K562 (cell line): ENCODE measurements around the gene MTERF4. TPM values are rescaled to one million over a fixed set of nuclear protein-coding genes. Genes with fewer than 3 reads are reported as not detected.

Experiments used
- KDM2B ChIP-seq: fragments of 250-450 bp; sonication (Bioruptor Pico); IDR thresholded peaks from 2 replicates; pipeline ENCODE4 v1.8.0; 2021; ENCODE audit warnings: mild to moderate bottlenecking, moderate library complexity
- NFE2L1 ChIP-seq: fragments of 450-650 bp; IDR thresholded peaks from 2 replicates; pipeline ENCODE4 v1.6.1; 2016; ENCODE audit warnings: missing genetic modification characterization, low read depth, mild to moderate bottlenecking, missing compliant biosample characterization, moderate library complexity, borderline replicate concordance
- NONO ChIP-seq, 2 experiments: fragments of 200-400 bp in 1 of 2; fragments of 450-650 bp in 1 of 2; formaldehyde crosslinking in 1 of 2; IDR thresholded peaks; 2 replicates each; pipeline ENCODE4 v1.6.1; 2017; ENCODE audit warnings: low read depth in 2 of 2, mild to moderate bottlenecking in 2 of 2, moderate library complexity in 2 of 2, low read length in 1 of 2
- PTBP1 ChIP-seq: fragments of 200-400 bp; formaldehyde crosslinking; IDR thresholded peaks from 2 replicates; pipeline ENCODE4 v1.6.1; 2017; ENCODE audit warnings: low read depth, low read length
- RFX1 ChIP-seq: fragments of 450-650 bp; IDR thresholded peaks from 2 replicates; pipeline ENCODE4 v1.6.1; 2016; ENCODE audit warnings: mild to moderate bottlenecking, moderate library complexity
- TFAM ChIP-seq: fragments of 250-450 bp; sonication (Bioruptor Pico); conservative IDR thresholded peaks from 2 replicates; pipeline ENCODE4 v1.5.0; 2021; ENCODE audit warnings: mild to moderate bottlenecking, moderate library complexity
- XRCC3 ChIP-seq: fragments of 450-650 bp; IDR thresholded peaks from 2 replicates; pipeline ENCODE4 v1.6.1; 2017; ENCODE audit warnings: mild to moderate bottlenecking, moderate library complexity
- ZEB2 ChIP-seq: fragments of 450-650 bp; IDR thresholded peaks from 2 replicates; pipeline ENCODE4 v1.6.1; 2016
- ZNF57 ChIP-seq: fragments of 450-650 bp; formaldehyde crosslinking; IDR thresholded peaks from 2 replicates; pipeline ENCODE4 v1.4.0; 2020; ENCODE audit warnings: mild to moderate bottlenecking, moderate library complexity
- polyA plus RNA-seq, 8 experiments: library from polyadenylated mRNA; depleted of rRNA in 4 of 8; stranded (reverse) in 5 of 8; unstranded in 3 of 8; fragments of >200 nt; fragmentation: Nextera tagmentation in 2 of 8; fragmentation: Illumina TruSeq in 1 of 8; extraction: Ambion mirVana in 2 of 8; extraction: Trizol in 1 of 8; gene quantifications; 2 replicates each; pipeline versions ENCODE4 v1.2.1 to v1.2.3, GENCODE V29; 2011 to 2014; ENCODE audit warnings: inconsistent platforms in 1 of 8, missing spikeins in 1 of 8
- total RNA-seq, 7 experiments: library from RNA; depleted of rRNA in 6 of 7; stranded (reverse); fragments of >200 nt in 6 of 7; fragmentation: Illumina TruSeq in 2 of 7; extraction: Trizol in 2 of 7; gene quantifications; 2 replicates each; pipeline versions ENCODE4 v1.2.1 to v1.2.3, GENCODE V29; 2011 to 2021; ENCODE audit warnings: low replicate concordance in 1 of 7
- TF ChIP-seq, protein P1 (sequence below): fragments of 450-650 bp; conservative IDR thresholded peaks from 2 replicates; pipeline ENCODE4 v1.6.1; 2016; ENCODE audit warnings: missing genetic modification characterization, low read depth, mild to moderate bottlenecking, missing compliant biosample characterization, moderate library complexity
- TF ChIP-seq, protein P2 (sequence below): sonication (generic); formaldehyde crosslinking; IDR thresholded peaks from 2 replicates; pipeline ENCODE4 v1.8.0; 2023; ENCODE audit warnings: mild to moderate bottlenecking, missing genetic modification reagents
- TF ChIP-seq, protein P3 (sequence below): fragments of 450-650 bp; IDR thresholded peaks from one replicate; pipeline ENCODE4 v1.6.1; 2018; ENCODE audit warnings: mild to moderate bottlenecking, moderate library complexity; ENCODE audit not compliant: partially characterized antibody
- TF ChIP-seq, protein P4 (sequence below): fragments of 250-450 bp; sonication (Bioruptor Pico); IDR thresholded peaks from 2 replicates; pipeline ENCODE4 v1.6.1; 2021; ENCODE audit warnings: mild to moderate bottlenecking
- TF ChIP-seq, protein P5 (sequence below): fragments of 450-650 bp; formaldehyde crosslinking; IDR thresholded peaks from 2 replicates; pipeline ENCODE4 v1.4.0; 2020; ENCODE audit warnings: mild to moderate bottlenecking
- TF ChIP-seq, protein P6 (sequence below): fragments of 250-450 bp; sonication (Bioruptor Pico); IDR thresholded peaks from 2 replicates; pipeline ENCODE4 v1.4.0; 2020; ENCODE audit warnings: mild to moderate bottlenecking, moderate library complexity

Gene MTERF4
- total and polyA plus RNA-seq, 9 of the 15 experiments (the other 6 are each of a cell fraction or from before 2014, with no cell fraction given) = 15.3 to 29.6 (median 21.2) TPM

DNA sequence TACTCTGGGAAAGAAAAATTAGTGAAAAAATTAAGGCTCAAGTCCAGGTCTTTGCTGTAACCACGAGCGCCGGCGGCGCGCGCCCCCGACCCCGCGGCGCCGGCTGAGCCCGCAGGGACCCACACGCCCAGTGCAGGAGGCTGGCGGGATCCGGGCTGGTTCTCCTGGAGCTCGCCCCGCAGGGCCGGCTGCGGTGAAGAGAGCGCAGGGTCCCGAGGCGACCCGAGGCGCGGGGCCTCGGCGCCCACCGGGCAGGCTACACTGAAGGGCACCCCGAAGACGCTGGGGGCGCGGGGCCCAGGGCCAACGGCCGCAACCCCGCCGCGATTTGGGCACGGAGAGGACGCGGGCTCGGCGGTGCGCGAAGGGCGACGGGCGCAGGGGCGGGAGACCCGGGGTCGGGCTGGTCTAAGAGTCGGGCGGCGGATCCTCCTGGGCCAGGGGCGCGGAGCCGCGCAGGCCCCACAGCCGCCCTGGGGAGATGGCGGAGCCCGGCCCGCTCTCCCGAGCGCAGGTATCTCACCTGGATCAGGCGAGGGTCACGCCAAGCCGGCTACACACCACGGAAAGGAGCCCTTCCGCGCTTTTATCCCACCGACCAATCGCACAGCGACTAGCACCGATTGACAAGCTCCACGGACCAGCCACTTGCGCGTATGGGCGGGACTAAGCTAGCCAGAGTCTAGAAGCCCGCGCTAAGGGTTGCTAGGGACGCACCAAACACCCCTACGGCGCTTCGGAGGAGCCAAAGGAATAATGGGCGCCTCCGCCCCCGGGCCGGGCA lies 47.0 kb upstream of the MTERF4 start, which contains the start of gene PASK (continued):
- TF ChIP-seq, protein P1, sequence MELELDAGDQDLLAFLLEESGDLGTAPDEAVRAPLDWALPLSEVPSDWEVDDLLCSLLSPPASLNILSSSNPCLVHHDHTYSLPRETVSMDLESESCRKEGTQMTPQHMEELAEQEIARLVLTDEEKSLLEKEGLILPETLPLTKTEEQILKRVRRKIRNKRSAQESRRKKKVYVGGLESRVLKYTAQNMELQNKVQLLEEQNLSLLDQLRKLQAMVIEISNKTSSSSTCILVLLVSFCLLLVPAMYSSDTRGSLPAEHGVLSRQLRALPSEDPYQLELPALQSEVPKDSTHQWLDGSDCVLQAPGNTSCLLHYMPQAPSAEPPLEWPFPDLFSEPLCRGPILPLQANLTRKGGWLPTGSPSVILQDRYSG (tag) = no peak
- TF ChIP-seq, protein P2, sequence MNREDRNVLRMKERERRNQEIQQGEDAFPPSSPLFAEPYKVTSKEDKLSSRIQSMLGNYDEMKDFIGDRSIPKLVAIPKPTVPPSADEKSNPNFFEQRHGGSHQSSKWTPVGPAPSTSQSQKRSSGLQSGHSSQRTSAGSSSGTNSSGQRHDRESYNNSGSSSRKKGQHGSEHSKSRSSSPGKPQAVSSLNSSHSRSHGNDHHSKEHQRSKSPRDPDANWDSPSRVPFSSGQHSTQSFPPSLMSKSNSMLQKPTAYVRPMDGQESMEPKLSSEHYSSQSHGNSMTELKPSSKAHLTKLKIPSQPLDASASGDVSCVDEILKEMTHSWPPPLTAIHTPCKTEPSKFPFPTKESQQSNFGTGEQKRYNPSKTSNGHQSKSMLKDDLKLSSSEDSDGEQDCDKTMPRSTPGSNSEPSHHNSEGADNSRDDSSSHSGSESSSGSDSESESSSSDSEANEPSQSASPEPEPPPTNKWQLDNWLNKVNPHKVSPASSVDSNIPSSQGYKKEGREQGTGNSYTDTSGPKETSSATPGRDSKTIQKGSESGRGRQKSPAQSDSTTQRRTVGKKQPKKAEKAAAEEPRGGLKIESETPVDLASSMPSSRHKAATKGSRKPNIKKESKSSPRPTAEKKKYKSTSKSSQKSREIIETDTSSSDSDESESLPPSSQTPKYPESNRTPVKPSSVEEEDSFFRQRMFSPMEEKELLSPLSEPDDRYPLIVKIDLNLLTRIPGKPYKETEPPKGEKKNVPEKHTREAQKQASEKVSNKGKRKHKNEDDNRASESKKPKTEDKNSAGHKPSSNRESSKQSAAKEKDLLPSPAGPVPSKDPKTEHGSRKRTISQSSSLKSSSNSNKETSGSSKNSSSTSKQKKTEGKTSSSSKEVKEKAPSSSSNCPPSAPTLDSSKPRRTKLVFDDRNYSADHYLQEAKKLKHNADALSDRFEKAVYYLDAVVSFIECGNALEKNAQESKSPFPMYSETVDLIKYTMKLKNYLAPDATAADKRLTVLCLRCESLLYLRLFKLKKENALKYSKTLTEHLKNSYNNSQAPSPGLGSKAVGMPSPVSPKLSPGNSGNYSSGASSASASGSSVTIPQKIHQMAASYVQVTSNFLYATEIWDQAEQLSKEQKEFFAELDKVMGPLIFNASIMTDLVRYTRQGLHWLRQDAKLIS (CRISPR knock-in tag) = no peak
- TF ChIP-seq ZEB2 (no peak), ZNF57 (CRISPR knock-in tag) (no peak), TFAM (no peak), XRCC3 (no peak), PTBP1 (no peak), NFE2L1 (tag) (no peak), RFX1 (peak; percentile 89), NONO (IDR thresholded peaks at IDR 0.05; ENCODE audit: low read depth in 2 of 2, low read length in 1 of 2) (no peak), KDM2B (CRISPR knock-in tag) (peak; percentile 70; the same call in 1 of the 2 replicates)
- TF ChIP-seq, protein P3, sequence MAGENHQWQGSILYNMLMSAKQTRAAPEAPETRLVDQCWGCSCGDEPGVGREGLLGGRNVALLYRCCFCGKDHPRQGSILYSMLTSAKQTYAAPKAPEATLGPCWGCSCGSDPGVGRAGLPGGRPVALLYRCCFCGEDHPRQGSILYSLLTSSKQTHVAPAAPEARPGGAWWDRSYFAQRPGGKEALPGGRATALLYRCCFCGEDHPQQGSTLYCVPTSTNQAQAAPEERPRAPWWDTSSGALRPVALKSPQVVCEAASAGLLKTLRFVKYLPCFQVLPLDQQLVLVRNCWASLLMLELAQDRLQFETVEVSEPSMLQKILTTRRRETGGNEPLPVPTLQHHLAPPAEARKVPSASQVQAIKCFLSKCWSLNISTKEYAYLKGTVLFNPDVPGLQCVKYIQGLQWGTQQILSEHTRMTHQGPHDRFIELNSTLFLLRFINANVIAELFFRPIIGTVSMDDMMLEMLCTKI = no peak
- TF ChIP-seq, protein P4, sequence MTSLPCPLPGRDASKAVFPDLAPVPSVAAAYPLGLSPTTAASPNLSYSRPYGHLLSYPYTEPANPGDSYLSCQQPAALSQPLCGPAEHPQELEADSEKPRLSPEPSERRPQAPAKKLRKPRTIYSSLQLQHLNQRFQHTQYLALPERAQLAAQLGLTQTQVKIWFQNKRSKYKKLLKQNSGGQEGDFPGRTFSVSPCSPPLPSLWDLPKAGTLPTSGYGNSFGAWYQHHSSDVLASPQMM = no peak
- TF ChIP-seq, protein P5, sequence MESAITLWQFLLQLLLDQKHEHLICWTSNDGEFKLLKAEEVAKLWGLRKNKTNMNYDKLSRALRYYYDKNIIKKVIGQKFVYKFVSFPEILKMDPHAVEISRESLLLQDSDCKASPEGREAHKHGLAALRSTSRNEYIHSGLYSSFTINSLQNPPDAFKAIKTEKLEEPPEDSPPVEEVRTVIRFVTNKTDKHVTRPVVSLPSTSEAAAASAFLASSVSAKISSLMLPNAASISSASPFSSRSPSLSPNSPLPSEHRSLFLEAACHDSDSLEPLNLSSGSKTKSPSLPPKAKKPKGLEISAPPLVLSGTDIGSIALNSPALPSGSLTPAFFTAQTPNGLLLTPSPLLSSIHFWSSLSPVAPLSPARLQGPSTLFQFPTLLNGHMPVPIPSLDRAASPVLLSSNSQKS (CRISPR knock-in tag) = no peak
- TF ChIP-seq, protein P6, sequence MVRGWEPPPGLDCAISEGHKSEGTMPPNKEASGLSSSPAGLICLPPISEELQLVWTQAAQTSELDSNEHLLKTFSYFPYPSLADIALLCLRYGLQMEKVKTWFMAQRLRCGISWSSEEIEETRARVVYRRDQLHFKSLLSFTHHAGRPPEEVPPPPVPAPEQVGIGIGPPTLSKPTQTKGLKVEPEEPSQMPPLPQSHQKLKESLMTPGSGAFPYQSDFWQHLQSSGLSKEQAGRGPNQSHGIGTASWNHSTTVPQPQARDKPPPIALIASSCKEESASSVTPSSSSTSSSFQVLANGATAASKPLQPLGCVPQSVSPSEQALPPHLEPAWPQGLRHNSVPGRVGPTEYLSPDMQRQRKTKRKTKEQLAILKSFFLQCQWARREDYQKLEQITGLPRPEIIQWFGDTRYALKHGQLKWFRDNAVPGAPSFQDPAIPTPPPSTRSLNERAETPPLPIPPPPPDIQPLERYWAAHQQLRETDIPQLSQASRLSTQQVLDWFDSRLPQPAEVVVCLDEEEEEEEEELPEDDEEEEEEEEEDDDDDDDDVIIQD (CRISPR knock-in tag) = no peak
